ENCODE data around the gene IL17RA.

Gene IL17RA

GRCh38 chr22:17107547-17107810 lies 22.7 kb downstream of the IL17RA start:
- no peak for DNase-seq

GRCh38 chr22:17108256-17109112 lies 23.7 kb downstream of the IL17RA start:
- DNase-seq = no peak

- DNase-seq = no peak
Measured at GRCh38 chr22:17109113-17109865, 24.5 kb downstream of the IL17RA start.

DNA sequence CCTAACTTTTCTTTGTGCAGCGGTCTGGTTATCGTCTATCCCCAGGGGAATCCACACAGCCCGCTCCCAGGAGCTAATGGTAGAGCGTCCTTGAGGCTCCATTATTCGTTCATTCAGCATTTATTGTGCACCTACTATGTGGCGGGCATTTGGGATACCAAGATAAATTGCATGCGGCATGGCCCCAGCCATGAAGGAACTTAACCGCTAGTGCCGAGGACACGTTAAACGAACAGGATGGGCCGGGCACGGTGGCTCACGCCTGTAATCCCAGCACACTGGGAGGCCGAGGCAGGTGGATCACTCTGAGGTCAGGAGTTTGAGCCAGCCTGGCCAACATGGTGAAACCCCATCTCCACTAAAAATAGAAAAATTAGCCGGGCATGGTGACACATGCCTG lies 25.2 kb downstream of the IL17RA start:
- no peak for DNase-seq

GRCh38 chr22:17110791-17111550 lies 26.2 kb downstream of the IL17RA start:
- DNase-seq = no peak

DNA sequence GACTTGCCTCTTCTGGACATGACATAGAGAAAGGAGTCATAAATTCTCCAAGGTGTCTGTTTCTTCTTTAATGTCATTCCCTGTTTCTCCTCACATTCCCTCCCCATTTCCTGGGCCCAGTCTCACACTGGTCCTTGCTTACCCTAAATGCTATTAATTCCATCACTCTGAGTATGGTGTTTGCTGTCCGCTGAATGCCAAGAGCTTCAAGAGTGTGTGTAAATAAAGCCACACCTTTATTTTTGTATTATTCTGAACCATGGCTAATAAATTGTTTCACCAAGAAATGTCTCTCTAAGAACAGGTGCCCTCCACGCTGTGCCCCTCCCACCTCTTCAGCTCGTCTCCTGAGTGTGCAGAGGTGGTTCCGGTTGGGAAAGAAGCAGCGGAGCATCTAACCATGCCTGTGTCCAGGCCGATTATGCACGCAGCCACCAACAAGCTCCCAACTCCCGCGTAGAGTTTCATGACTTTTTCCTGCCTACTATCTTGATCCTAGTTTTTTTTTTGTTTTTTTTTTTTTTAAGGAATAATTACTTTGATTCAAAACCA lies 27.8 kb downstream of the IL17RA start:
- no peak for DNase-seq

GRCh38 chr22:17113600-17113999 lies 28.8 kb downstream of the IL17RA start:
- DNase-seq = no peak

DNA sequence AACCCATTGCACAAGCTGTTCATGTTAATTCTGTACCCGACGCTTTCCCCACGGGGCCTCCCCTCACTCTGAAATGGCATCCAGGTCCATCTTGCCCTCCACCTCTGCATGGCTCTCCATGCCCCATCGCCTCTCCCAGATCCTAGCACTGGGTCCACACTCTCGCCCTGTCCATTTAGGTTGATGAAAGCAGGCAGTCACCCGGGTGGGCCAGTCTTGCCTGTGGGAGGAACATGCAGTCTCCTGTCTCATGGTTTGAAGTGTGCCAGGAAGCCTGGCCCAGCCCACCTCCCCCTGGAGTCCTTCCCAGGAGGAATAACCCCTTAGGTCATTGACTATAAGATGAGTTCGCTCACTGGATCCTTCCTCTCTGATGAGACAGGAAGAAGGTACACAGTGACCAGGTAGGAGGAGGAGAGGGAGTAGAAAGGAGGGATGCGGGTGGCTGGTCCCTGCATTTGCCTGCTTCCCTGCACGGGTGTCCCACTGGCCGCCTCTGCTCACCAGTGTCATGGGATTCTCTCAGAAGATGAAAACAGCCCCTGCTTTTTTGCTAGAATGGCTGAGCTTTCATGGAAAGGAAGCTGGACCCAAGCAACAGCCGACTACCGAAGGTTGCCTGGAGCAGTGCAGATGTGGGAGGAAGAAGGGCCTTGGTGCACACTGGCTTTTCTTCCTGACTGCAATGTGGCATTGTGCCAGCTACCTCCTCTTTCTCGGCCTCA lies 29.5 kb downstream of the IL17RA start:
- DNase-seq = no peak

DNA sequence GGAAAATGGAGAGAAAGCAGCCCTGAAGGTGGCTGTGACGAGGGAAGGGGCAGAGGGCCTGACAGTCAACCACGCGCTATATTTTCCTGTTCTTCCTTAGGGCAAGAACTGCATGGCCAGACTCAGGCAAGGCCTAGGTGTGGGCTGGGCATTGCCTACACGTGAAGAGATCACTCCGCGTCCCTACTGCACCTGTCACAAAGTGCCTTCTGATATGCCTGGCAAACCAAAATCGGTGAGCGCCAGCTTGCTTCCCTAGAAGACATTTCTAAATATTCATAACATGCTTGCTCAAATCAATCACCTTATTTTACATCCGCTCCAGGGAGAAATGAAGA lies 30.1 kb downstream of the IL17RA start:
- DNase-seq = no peak

DNA sequence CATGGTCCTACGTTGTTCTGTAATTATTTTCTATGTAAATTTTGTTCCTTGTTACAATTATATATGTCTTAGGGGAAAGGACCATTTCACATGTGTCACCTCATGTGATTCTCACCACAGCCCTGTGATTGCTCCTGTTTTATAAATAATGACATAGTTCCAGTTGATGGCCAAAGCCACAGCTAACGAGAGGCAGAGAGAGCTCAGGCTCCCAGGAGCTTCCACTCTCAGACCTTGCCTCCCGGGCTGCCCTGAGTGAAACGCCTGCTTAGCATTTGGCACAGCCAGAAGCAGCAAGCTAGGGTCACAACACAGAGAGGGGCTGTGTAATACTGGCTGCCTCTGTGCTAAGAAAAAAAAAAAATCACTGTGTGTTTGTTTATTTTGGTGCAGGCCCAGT lies 30.4 kb downstream of the IL17RA start:
- no peak for DNase-seq

- DNase-seq = no peak
Measured at GRCh38 chr22:17115945-17116565, 31.3 kb downstream of the IL17RA start.

- no peak for DNase-seq
Measured at GRCh38 chr22:17116572-17117330, 32.0 kb downstream of the IL17RA start.

DNA sequence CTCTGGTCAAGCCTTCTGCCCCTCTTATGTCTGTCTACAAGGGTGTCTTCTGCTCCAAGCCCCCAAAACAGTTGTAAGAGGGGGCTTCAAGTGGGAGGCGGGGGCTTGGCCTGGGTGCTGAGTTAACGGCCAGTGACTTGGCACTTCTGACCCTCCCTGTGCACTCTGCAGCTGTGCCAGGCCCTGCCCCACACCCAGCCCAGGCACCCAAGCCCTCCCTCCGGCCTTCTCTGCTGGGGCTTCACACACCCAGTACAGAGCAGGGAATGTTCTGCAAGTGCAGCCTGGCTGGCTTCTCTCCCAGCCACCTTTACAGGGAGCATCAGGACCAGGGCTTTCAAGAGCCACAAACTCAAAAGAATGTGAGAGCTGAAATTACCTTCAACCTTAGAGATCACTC lies 32.6 kb downstream of the IL17RA start:
- no peak for DNase-seq

DNA sequence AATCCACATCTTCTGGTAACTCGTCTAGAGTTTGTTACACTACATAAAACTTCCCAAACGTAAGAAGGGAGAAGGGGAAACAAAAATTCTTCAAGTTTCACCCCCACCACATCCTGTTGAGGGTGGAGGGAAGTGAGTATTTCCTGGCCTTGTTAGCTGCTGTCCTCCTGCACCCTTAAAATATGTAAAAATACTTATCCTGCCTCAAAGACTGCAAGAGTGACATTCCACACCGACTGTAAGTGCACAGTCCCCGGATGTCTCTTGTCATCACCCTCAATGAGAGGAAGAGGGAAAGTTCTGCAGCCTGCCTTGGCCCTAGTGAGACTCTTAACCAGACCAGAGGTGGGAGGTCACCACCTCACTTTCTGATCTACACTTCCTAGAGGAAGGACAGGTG lies 33.1 kb downstream of the IL17RA start:
- DNase-seq = no peak

DNA sequence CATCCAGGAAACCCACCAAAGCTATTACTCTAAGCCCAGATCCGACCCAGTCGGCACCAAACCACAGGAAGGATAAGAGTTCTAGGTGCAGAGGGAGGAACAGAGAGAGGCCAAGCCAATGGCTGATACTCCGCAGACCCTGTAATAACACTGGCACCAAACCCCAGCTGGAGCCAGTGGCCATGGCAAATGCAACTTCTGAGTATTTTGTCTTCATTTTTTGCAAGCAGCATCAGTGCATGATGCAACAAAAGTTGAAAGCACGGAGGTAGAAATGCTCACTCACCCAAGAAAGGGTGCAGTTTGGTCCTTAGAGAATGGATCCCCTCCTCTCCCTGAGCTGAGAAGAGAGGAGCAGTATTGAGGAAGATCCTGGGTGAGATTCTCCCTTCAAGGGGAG lies 33.5 kb downstream of the IL17RA start:
- DNase-seq = no peak

DNA sequence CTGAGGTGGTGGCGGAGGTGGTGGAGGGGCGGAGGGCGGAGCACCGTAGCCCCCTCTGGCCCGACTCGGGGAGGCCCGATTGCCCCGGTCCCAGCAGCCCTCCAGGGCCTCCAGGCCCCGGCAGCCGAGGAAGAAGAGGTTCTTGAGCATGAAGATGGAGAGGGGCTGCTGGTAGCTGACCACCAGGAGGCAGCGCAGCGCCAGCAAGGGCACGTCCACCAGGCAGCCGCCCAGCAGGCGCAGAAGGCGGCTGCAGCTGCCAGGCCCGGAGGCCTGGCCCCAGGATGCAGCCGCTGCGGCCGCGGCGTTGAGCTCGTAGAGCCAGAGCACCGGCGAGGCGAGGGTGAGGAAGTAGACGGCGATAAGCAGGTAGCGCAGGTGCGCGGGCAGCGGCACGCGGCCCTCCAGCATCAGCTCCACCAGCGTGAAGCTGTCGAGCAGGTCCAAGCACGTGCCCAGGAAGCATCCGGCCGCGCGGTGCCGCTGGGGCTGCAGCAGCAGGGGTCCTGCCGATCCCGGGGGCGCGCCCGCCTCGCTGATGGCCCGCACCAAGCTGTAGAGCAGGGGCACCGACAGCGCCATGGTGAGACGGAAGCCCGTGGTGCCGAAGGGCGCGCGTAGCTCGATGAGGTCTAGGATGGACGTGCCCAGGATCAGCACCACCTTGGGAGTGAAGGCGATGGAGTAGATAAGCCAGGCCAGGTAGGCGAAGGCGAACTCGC lies 34.8 kb downstream of the IL17RA start:
- DNase-seq = no peak

DNA sequence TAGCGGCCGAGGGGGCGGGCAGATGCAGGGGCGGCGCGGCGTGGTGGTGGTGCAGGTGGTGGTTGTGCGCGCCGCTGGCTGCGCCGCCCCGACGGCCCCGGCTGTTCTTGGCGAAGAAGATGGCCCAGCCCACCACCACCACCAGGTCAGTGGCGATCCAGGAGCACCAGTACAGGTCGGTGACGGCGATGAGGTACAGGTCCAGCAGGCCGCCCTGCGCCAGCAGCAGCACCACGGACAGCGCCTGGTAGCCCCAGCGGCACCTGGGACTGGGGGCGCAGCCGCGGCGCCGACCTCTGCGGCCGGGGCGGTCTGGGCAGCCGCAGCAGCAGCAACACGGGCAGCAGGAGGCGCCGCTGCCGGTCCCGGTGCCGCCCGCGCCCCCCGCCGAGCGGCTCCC lies 35.5 kb downstream of the IL17RA start:
- no peak for DNase-seq

DNA sequence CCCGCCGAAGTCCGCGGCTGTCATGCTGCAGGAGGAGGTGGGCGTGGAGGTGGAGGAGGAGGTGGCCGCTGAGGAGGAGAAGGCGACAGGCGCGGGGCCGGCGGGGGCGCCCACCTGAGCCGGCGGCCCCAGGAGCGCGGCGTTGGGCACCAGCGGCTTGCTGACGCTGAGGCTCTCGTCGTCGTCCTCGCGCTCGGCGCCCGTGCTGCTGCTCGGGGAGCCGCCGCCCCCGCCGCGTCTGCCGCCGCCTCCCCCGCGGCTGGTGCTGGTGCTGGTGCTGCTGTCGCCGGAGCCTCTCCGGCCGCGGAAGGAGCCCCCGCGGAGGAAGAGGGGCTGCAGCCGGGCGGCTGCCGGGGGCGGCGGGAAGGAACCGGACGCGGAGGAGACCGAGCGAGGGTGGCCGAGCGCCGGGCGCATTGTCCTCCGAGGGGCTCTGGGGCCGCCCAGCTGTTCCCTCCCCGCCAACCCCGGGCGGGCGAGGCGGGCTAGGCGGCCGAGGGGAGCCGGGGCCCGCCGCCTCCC lies 36.0 kb downstream of the IL17RA start:
- DNase-seq = no peak

DNA sequence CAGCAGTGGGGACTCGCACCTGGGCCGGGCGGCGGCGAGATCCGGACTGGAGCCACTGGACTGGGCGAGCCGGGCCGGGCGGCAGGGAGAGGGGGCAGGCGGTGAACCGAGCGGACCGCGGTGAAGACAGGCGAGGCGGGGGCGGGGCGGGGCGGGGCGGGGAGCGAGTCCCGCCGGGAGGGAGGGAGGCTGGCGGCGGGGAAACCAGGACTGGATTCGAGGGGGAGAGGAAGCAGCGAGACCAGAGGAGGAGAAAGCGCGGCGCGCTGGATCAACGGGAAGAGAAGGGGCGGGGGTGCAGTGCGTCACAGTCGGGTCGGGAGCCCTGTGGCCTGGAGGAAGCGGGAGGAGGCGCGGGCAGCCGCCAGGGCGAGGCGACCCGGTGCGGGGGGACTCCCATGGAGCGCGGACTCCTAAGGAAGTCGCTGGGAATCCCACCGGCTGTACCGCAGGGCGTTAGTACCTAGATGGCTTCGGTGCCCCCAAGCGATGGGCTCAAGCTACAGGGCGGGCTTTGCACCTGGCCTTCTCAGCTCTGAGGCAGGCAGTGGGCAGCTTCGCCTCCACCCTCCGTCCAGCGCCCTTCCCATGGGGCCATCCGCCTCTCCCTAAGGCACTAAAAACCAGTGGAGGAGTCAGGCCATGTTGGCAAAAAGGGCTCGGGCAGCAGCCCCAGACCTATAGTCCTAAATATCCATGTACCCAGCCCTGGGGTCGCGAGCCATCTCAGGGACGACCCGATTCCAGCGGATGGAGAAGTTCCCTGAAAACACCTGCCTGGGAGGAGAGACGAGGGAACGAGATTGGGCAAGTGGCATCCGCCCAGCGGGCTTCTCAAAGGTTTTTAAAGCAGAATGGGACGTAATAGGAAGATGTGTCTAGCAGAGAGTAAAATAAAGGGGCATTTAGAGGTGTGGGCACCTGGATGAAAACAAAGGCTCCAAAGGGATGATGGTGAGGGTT lies 36.7 kb downstream of the IL17RA start, which contains the start of gene TMEM121B:
TMEM121B (minus strand) TSS at position 128 of the 963 bp plus-strand sequence. CDS start 233 bp downstream, outside the sequence.
- no peak for DNase-seq
